Caco-2 (cell line): Measurements from ENCODE around the gene CARS1. TPM values are rescaled to one million over a fixed set of nuclear protein-coding genes. Genes with fewer than 3 reads are reported as not detected.

Experiments used
- BruUV-seq: library from RNA; stranded (reverse); fragments of 400-500 nt; replicated peaks from 2 replicates; lab custom pipeline; 2021; lab: Mats Ljungman, UMichigan
- CTCF ChIA-PET: fragments of 300-600 bp; sonication (Branson Sonifier 250); formaldehyde crosslinking; loops from one replicate; lab custom pipeline; 2022; ENCODE audit warnings: antibody characterized with exemption; lab: Charles Lee
- POLR2A ChIA-PET: fragments of 300-600 bp; sonication (Branson Sonifier 250); formaldehyde crosslinking; loops from one replicate; lab custom pipeline; 2022; ENCODE audit warnings: antibody characterized with exemption; lab: Charles Lee
- DNase-seq, 2 experiments: peaks; one replicate each; pipeline versions ENCODE4 v3.0.0 to v3.0.0-alpha.2; 2020 to 2022
- H3K27me3 ChIP-seq: replicated peaks from 2 replicates; pipeline ENCODE4 v1.6.0; 2011; ENCODE audit warnings: low read length; ENCODE audit not compliant: control insufficient read depth, insufficient read depth
- H3K36me3 ChIP-seq: 2 replicates; pipeline ENCODE4 v1.5.1; 2011; ENCODE audit warnings: low read length; ENCODE audit not compliant: control insufficient read depth, insufficient read depth
- H3K4me1 ChIP-seq: fragments of 250-450 bp; sonication (Bioruptor Pico); 2 replicates; pipeline ENCODE4 v1.5.1; 2020; ENCODE audit warnings: mild to moderate bottlenecking
- H3K4me3 ChIP-seq: 2 replicates; pipeline ENCODE4 v1.5.1; 2011; ENCODE audit warnings: low read depth, mild to moderate bottlenecking, control low read depth, low read length
- H3K9me3 ChIP-seq: fragments of 250-450 bp; sonication (Bioruptor Pico); 2 replicates; pipeline ENCODE4 v1.5.1; 2020; ENCODE audit warnings: mild to moderate bottlenecking, moderate library complexity
- H3K27ac Mint-ChIP-seq: one replicate; pipeline ENCODE4 v1.8.0; 2022; ENCODE audit warnings: mixed read lengths; ENCODE audit not compliant: unreplicated experiment
- H3K27me3 Mint-ChIP-seq: one replicate; pipeline ENCODE4 v1.8.0; 2022; ENCODE audit warnings: mixed read lengths; ENCODE audit not compliant: insufficient read depth, unreplicated experiment
- H3K36me3 Mint-ChIP-seq: one replicate; pipeline ENCODE4 v1.8.0; 2022; ENCODE audit warnings: mild to moderate bottlenecking, mixed read lengths; ENCODE audit not compliant: insufficient read depth, unreplicated experiment
- H3K4me1 Mint-ChIP-seq: one replicate; pipeline ENCODE4 v1.8.0; 2022; ENCODE audit warnings: low read depth, mixed read lengths; ENCODE audit not compliant: unreplicated experiment
- H3K4me3 Mint-ChIP-seq: one replicate; pipeline ENCODE4 v1.8.0; 2022; ENCODE audit warnings: mild to moderate bottlenecking, moderate library complexity, mixed read lengths; ENCODE audit not compliant: unreplicated experiment
- H3K9me3 Mint-ChIP-seq: one replicate; pipeline ENCODE4 v1.8.0; 2022; ENCODE audit warnings: mixed read lengths; ENCODE audit not compliant: unreplicated experiment
- intact Hi-C: fragments of 100-400 bp; cut with micrococcal nuclease; formaldehyde crosslinking; loops from one replicate; pipeline ENCODE4 v1.10.0; 2022; ENCODE audit not compliant: unreplicated experiment
- total RNA-seq: library from RNA; stranded (reverse); gene quantifications from 2 replicates; pipeline ENCODE4 v1.2.3, GENCODE V29; 2022
- TF ChIP-seq, protein P1 (sequence below), 2 experiments: fragments of 200-600 bp in 1 of 2; IDR thresholded peaks; 1 replicate in 1 of 2; 2 replicates in 1 of 2; pipeline versions ENCODE4 v1.5.1 to v1.8.0; 2011 to 2022; ENCODE audit warnings: antibody characterized with exemption in 1 of 2, control low read depth in 1 of 2, inconsistent platforms in 1 of 2, low read depth in 1 of 2, low read length in 1 of 2, mild to moderate bottlenecking in 1 of 2, moderate library complexity in 1 of 2; ENCODE audit not compliant: insufficient read depth in 1 of 2, severe bottlenecking in 1 of 2, unreplicated experiment in 1 of 2

Gene CARS1
- total RNA-seq, 1 experiment from 2014 or later, result 121 TPM

DNA sequence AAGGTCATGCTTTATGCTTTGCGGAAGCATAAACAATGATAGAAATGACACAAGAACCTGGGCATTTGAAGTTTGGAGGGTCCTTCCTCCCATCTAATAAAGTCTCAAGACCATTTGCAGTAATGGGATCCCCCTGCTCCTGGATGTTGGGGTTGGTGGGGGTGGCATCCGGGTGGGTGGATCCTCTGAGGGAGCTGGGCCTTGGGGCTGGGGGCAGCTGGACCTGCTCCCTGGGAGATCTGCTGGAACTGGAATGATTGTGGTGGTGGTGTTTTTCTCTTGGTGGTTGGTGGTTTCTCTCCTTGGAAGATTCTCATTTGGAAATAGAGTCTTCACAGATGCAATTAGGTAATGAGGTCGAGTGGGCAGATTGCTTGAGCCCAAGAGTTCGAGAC is 62.9 kb downstream of the CARS1 start:
- Histone ChIP-seq H3K36me3 (no peaks in the 10 kb centered on the region; the same call in 1 of the 2 replicates), H3K4me3 (no peak overlapping the region), H3K27me3 (no peaks in the 10 kb centered on the region), H3K9me3 (no peaks in the 10 kb centered on the region), H3K4me1 (peaks cover 7% of the 10 kb centered on the region)
- ChIA-PET CTCF (no interaction called here), POLR2A (no interaction called here)
- Mint-ChIP-seq H3K27ac (no peak overlapping the region), H3K4me1 (peaks cover 9% of the 10 kb centered on the region), H3K36me3 (peaks cover 48% of the 10 kb centered on the region), H3K4me3 (no peak overlapping the region), H3K27me3 (no peaks in the 10 kb centered on the region), H3K9me3 (no peaks in the 10 kb centered on the region)
- no peak for DNase-seq
- TF ChIP-seq, protein P1, sequence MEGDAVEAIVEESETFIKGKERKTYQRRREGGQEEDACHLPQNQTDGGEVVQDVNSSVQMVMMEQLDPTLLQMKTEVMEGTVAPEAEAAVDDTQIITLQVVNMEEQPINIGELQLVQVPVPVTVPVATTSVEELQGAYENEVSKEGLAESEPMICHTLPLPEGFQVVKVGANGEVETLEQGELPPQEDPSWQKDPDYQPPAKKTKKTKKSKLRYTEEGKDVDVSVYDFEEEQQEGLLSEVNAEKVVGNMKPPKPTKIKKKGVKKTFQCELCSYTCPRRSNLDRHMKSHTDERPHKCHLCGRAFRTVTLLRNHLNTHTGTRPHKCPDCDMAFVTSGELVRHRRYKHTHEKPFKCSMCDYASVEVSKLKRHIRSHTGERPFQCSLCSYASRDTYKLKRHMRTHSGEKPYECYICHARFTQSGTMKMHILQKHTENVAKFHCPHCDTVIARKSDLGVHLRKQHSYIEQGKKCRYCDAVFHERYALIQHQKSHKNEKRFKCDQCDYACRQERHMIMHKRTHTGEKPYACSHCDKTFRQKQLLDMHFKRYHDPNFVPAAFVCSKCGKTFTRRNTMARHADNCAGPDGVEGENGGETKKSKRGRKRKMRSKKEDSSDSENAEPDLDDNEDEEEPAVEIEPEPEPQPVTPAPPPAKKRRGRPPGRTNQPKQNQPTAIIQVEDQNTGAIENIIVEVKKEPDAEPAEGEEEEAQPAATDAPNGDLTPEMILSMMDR (IDR thresholded peaks at IDR 0.05; ENCODE audit: insufficient read depth in 1 of 2, low read depth in 1 of 2, low read length in 1 of 2, severe bottlenecking in 1 of 2, unreplicated experiment in 1 of 2), result no peak
- no TSS peak for BruUV-seq
- intact Hi-C loops, result no loop called here

DNA sequence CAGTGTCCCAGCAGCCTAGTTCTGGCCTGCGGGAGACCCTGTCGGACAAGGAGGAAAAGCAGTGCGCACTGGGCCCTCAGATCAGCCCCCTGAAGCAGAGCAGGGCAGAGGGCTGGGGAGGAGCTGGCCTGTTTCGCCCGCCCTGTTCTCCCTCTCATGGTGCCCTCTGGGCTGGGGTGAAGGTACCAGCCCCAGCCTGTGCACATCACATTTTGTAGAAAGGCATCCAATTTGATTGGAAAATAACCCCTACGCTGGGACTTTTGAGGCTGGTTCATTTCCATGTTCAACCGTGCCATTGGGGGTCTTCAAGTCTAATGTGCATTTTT is 64.3 kb downstream of the CARS1 start:
- no TSS peak for BruUV-seq
- no peaks in the 10 kb centered on the region for H3K27me3 ChIP-seq
- Mint-ChIP-seq H3K9me3 (no peaks in the 10 kb centered on the region), H3K27me3 (no peaks in the 10 kb centered on the region), H3K4me3 (peak overlapping the region; percentile 98), H3K4me1 (peaks cover 22% of the 10 kb centered on the region), H3K36me3 (peaks cover 44% of the 10 kb centered on the region), H3K27ac (peak overlapping the region; percentile 100)
- H3K4me1 ChIP-seq, result peaks cover 13% of the 10 kb centered on the region
- no peaks in the 10 kb centered on the region for H3K9me3 ChIP-seq
- H3K4me3 ChIP-seq, result peak overlapping the region; percentile 76
- POLR2A ChIA-PET, result no interaction called here
- intact Hi-C loops, result no loop called here
- DNase-seq, result no peak
- CTCF ChIA-PET, result interaction anchor here (1.7 kb wide), 1 partner anchor 99 kb away, joined by 7 read pairs; no protein-coding TSS in a partner anchor
- TF ChIP-seq, protein P1 (IDR thresholded peaks at IDR 0.05; ENCODE audit: insufficient read depth in 1 of 2, low read depth in 1 of 2, low read length in 1 of 2, severe bottlenecking in 1 of 2, unreplicated experiment in 1 of 2), result no peak
- no peaks in the 10 kb centered on the region for H3K36me3 ChIP-seq

DNA sequence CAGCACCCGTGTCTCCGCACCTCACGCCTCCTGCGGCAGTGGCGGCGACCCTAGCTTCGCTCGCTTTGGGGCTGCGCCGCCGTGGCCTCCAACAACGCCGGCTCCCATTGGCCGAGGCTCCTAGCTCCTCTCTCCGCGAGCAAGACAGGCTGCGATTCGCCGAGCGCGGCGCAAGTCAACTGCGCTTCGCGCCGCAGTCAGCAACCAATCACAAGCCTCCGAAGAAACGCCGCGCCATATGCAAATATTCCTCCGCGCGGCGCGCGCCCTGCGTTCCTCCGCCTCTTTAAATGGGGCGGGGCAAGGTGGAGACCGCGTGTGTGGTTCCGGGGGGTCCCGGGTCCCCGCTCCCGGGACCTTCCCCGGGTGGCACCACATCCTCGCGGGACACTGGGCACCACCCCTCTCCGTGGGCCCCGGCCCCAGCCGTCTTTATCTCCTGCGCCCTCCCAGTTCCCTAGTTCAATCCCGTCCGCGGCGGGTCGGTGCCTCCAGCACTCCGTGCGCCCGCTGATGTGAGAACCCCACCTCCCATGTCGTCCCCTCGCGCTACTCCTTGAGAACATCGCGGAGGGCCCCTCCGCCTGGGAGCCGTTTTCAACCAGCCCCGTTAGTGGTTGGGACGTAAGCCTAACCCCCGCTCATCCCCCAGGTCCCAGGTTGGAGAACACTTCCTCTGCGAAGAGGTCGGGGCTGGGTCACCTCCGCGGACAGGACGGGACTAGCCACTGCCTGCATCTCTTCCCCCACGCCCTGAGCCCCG is 64.8 kb downstream of the CARS1 start, which contains the start of gene NAP1L4:
Gene NAP1L4 (minus strand): TSS at position 96 of the 763 bp plus-strand sequence. CDS start 13,109 bp downstream, outside the sequence.
- TSS peak; percentile 81 for BruUV-seq
- H3K9me3 ChIP-seq, result no peaks in the 10 kb centered on the region
- POLR2A ChIA-PET, result interaction anchor here (0.6 to 1.0 kb wide), 6 partner anchors 9 to 387 kb away, joined by 3 to 12 read pairs (median 4); partner anchors contain the start of genes CARS1, KCNQ1OT1 and ZNF195
- Mint-ChIP-seq H3K27ac (peak within 1 kb of the TSS; percentile 100), H3K4me3 (peak within 1 kb of the TSS; percentile 98), H3K36me3 (peaks cover 49% of the 10 kb centered on the region), H3K9me3 (no peaks in the 10 kb centered on the region), H3K4me1 (peaks cover 24% of the 10 kb centered on the region), H3K27me3 (no peaks in the 10 kb centered on the region)
- peak; percentile 97 for DNase-seq
- peaks cover 13% of the 10 kb centered on the region for H3K4me1 ChIP-seq
- TF ChIP-seq, protein P1 (IDR thresholded peaks at IDR 0.05; ENCODE audit: insufficient read depth in 1 of 2, low read depth in 1 of 2, low read length in 1 of 2, severe bottlenecking in 1 of 2, unreplicated experiment in 1 of 2), result no peak
- peak within 1 kb of the TSS; percentile 76 for H3K4me3 ChIP-seq
- no peaks in the 10 kb centered on the region for H3K27me3 ChIP-seq
- intact Hi-C loops, result no loop called here
- CTCF ChIA-PET, result interaction anchor here (0.6 to 1.7 kb wide), 6 partner anchors 9 to 592 kb away, joined by 3 to 7 read pairs (median 4); partner anchors contain the start of gene TSSC4
- no peaks in the 10 kb centered on the region for H3K36me3 ChIP-seq
